OCI-LY7 (cell line): ENCODE measurements around the gene CLPTM1. TPM values are rescaled to one million over a fixed set of nuclear protein-coding genes. Genes with fewer than 3 reads are reported as not detected.
A peak's percentile ranks its signal among the peaks of the same experiment; 100 is the strongest.

Experiments used
- BruUV-seq: library from RNA; stranded (reverse); fragments of 400-500 nt; replicated peaks from 2 replicates; lab custom pipeline; 2021; lab: Mats Ljungman, UMichigan
- CTCF ChIA-PET: fragments of 300-600 bp; sonication (Branson Sonifier 250); formaldehyde crosslinking; loops from one replicate; lab custom pipeline; 2022; ENCODE audit warnings: antibody characterized with exemption; ENCODE audit not compliant: unreplicated experiment; lab: Charles Lee
- POLR2A ChIA-PET: fragments of 300-600 bp; sonication (Branson Sonifier 250); formaldehyde crosslinking; loops from one replicate; lab custom pipeline; 2022; ENCODE audit warnings: antibody characterized with exemption; lab: Charles Lee
- DNase-seq: peaks from one replicate; pipeline ENCODE4 v3.0.0-alpha.2; 2015; ENCODE audit warnings: low spot score
- H2AFZ ChIP-seq: fragments of 200-600 bp; sonication (generic), shearing (Covaris generic); 2 replicates; pipeline ENCODE4 v1.6.1; 2014; ENCODE audit warnings: mild to moderate bottlenecking, antibody characterized with exemption, low read length, moderate library complexity
- H3K27ac ChIP-seq: fragments of 200-600 bp; sonication (generic); 2 replicates; pipeline ENCODE4 v1.5.1; 2014; ENCODE audit warnings: mixed run types, low read depth, mild to moderate bottlenecking, moderate library complexity, low read length, inconsistent platforms; ENCODE audit not compliant: poor library complexity, severe bottlenecking
- H3K36me3 ChIP-seq: fragments of 200-600 bp; sonication (generic); 2 replicates; pipeline ENCODE4 v1.6.1; 2014; ENCODE audit warnings: mild to moderate bottlenecking, antibody characterized with exemption, low read length, moderate library complexity, mixed read lengths; ENCODE audit not compliant: insufficient read depth
- H3K4me1 ChIP-seq: fragments of 200-600 bp; sonication (generic); 2 replicates; pipeline ENCODE4 v1.5.1; 2014; ENCODE audit warnings: mild to moderate bottlenecking, low read length; ENCODE audit not compliant: insufficient read depth, poor library complexity, severe bottlenecking
- H3K4me2 ChIP-seq: fragments of 200-600 bp; sonication (generic); 2 replicates; pipeline ENCODE4 v1.6.1; 2014; ENCODE audit warnings: mild to moderate bottlenecking, low read length
- H3K4me3 ChIP-seq: fragments of 200-600 bp; sonication (generic); 2 replicates; pipeline ENCODE4 v1.5.1; 2014; ENCODE audit warnings: mild to moderate bottlenecking, low read depth, low read length; ENCODE audit not compliant: poor library complexity, severe bottlenecking
- H3K79me2 ChIP-seq: fragments of 200-600 bp; sonication (generic); 2 replicates; pipeline ENCODE4 v1.6.1; 2016; ENCODE audit warnings: low read depth, mild to moderate bottlenecking, low read length, moderate library complexity, mixed read lengths; ENCODE audit not compliant: insufficient read depth
- H3K9me2 ChIP-seq: fragments of 200-600 bp; sonication (generic); 2 replicates; pipeline ENCODE4 v1.6.1; 2016; ENCODE audit warnings: mild to moderate bottlenecking, low read length, mixed read lengths; ENCODE audit not compliant: insufficient read depth
- H3K9me3 ChIP-seq: fragments of 200-600 bp; sonication (generic); 2 replicates; pipeline ENCODE4 v1.6.1; 2014; ENCODE audit warnings: mild to moderate bottlenecking, mixed run types, low read length, mixed read lengths
- H4K20me1 ChIP-seq: fragments of 200-600 bp; sonication (generic); 2 replicates; pipeline ENCODE4 v1.6.1; 2014; ENCODE audit warnings: mild to moderate bottlenecking, antibody characterized with exemption, low read length, moderate library complexity, mixed read lengths; ENCODE audit not compliant: insufficient read depth
- EZH2phosphoT487 ChIP-seq: fragments of 200-600 bp; sonication (generic); IDR thresholded peaks from 2 replicates; pipeline ENCODE4 v1.6.1; 2018; ENCODE audit warnings: low read depth, borderline replicate concordance, mild to moderate bottlenecking, mixed run types, antibody characterized with exemption, low read length, moderate library complexity, mixed read lengths
- intact Hi-C: fragments of 100-400 bp; cut with micrococcal nuclease; formaldehyde crosslinking; loops from one replicate; pipeline ENCODE4 v1.10.0; 2022; ENCODE audit not compliant: unreplicated experiment
- total RNA-seq, 2 experiments: library from RNA; depleted of rRNA in 1 of 2; stranded (reverse); fragments of >200 nt in 1 of 2; shearing (Covaris generic) in 1 of 2; gene quantifications; 2 replicates each; pipeline ENCODE4 v1.2.3, GENCODE V29; 2014 to 2022

The CLPTM1 gene
- total RNA-seq, 2 experiments from 2014 or later, result 34.0 to 70.3 TPM

GRCh38 chr19:45041125-45041524 lies 85.9 kb downstream of the CLPTM1 start:
- peak overlapping the region; percentile 87 for H3K4me3 ChIP-seq
- POLR2A ChIA-PET, result interaction anchor here (1.0 kb wide), 1 partner anchor 34 kb away, joined by 5 read pairs; no protein-coding TSS in a partner anchor
- no peaks in the 10 kb centered on the region for H3K9me2 ChIP-seq
- peaks cover 65% of the 10 kb centered on the region for H3K79me2 ChIP-seq
- peak overlapping the region; percentile 8 for H3K27ac ChIP-seq
- DNase-seq, result no peak
- intact Hi-C loops, result no loop called here
- H2AFZ ChIP-seq, result no peak overlapping the region
- H3K4me1 ChIP-seq, result peaks cover 45% of the 10 kb centered on the region
- H4K20me1 ChIP-seq, result peaks cover 17% of the 10 kb centered on the region
- CTCF ChIA-PET, result interaction anchor here (1.1 kb wide), 1 partner anchor 10 kb away, joined by 3 read pairs; no protein-coding TSS in a partner anchor
- peak overlapping the region; percentile 85 for H3K4me2 ChIP-seq
- TF ChIP-seq EZH2phosphoT487, result no peak
- no TSS peak for BruUV-seq
- H3K36me3 ChIP-seq, result peaks cover 86% of the 10 kb centered on the region
- H3K9me3 ChIP-seq, result no peaks in the 10 kb centered on the region

Other genes starting within 250 kb of the CLPTM1 start
- gene BCL3, start 206.7 kb upstream of the CLPTM1 start, total RNA-seq (2014; rRNA removed; shearing (Covaris generic)), result 5.8 and 10.2 TPM in 2 replicates
- 18.6 and 22.9 TPM in 2 replicates for gene BCL3, start 206.7 kb upstream of the CLPTM1 start, total RNA-seq (2022)
- not detected in 2 replicates for gene CBLC, start 177.5 kb upstream of the CLPTM1 start, total RNA-seq (2014; rRNA removed; shearing (Covaris generic))
- gene CBLC, start 177.5 kb upstream of the CLPTM1 start, total RNA-seq (2022), result not detected in 2 replicates
- gene BCAM, start 146.3 kb upstream of the CLPTM1 start, total RNA-seq (2014; rRNA removed; shearing (Covaris generic)), result not detected in 2 replicates
- not detected in 2 replicates for gene BCAM, start 146.3 kb upstream of the CLPTM1 start, total RNA-seq (2022)
- gene NECTIN2, start 109.1 kb upstream of the CLPTM1 start, total RNA-seq (2014; rRNA removed; shearing (Covaris generic)), result not detected in 2 replicates
- not detected in 2 replicates for gene NECTIN2, start 109.1 kb upstream of the CLPTM1 start, total RNA-seq (2022)
- gene TOMM40, start 64.1 kb upstream of the CLPTM1 start, total RNA-seq (2014; rRNA removed; shearing (Covaris generic)), result 89.7 and 90.1 TPM in 2 replicates
- 58.9 and 80.9 TPM in 2 replicates for gene TOMM40, start 64.1 kb upstream of the CLPTM1 start, total RNA-seq (2022)
- gene APOE, start 49.6 kb upstream of the CLPTM1 start, total RNA-seq (2014; rRNA removed; shearing (Covaris generic)), result 2.1 and 3.3 TPM in 2 replicates
- gene APOE, start 49.6 kb upstream of the CLPTM1 start, total RNA-seq (2022), result 1.1 and 1.8 TPM in 2 replicates
- gene APOC1, start 40.8 kb upstream of the CLPTM1 start, total RNA-seq (2014; rRNA removed; shearing (Covaris generic)), result not detected in 2 replicates
- gene APOC1, start 40.8 kb upstream of the CLPTM1 start, total RNA-seq (2022), result 1.9 TPM in 1 of 2 replicates, not detected in the other
- gene APOC4, start 13.1 kb upstream of the CLPTM1 start, total RNA-seq (2014; rRNA removed; shearing (Covaris generic)), result not detected in 2 replicates
- not detected in 2 replicates for gene APOC4, start 13.1 kb upstream of the CLPTM1 start, total RNA-seq (2022)
- 0.35 TPM in 1 of 2 replicates, not detected in the other for gene APOC2, start 9.3 kb upstream of the CLPTM1 start, total RNA-seq (2014; rRNA removed; shearing (Covaris generic))
- not detected in 2 replicates for gene APOC2, start 9.3 kb upstream of the CLPTM1 start, total RNA-seq (2022)
- gene RELB, start 46.1 kb downstream of the CLPTM1 start, total RNA-seq (2014; rRNA removed; shearing (Covaris generic)), result 36.4 and 36.9 TPM in 2 replicates
- 51.1 and 61.7 TPM in 2 replicates for gene RELB, start 46.1 kb downstream of the CLPTM1 start, total RNA-seq (2022)
- gene CLASRP, start 83.7 kb downstream of the CLPTM1 start, total RNA-seq (2014; rRNA removed; shearing (Covaris generic)), result 142 and 152 TPM in 2 replicates
- 166 and 181 TPM in 2 replicates for gene CLASRP, start 83.7 kb downstream of the CLPTM1 start, total RNA-seq (2022)
- 10.6 and 13.5 TPM in 2 replicates for gene ZNF296, start 121.1 kb downstream of the CLPTM1 start, total RNA-seq (2014; rRNA removed; shearing (Covaris generic))
- gene ZNF296, start 121.1 kb downstream of the CLPTM1 start, total RNA-seq (2022), result 31.4 and 31.6 TPM in 2 replicates
- 45.2 and 60.0 TPM in 2 replicates for gene GEMIN7, start 123.9 kb downstream of the CLPTM1 start, total RNA-seq (2014; rRNA removed; shearing (Covaris generic))
- 38.8 and 46.3 TPM in 2 replicates for gene GEMIN7, start 123.9 kb downstream of the CLPTM1 start, total RNA-seq (2022)
- 35.5 and 48.6 TPM in 2 replicates for gene PPP1R37, start 137.8 kb downstream of the CLPTM1 start, total RNA-seq (2014; rRNA removed; shearing (Covaris generic))
- gene PPP1R37, start 137.8 kb downstream of the CLPTM1 start, total RNA-seq (2022), result 24.7 and 27.7 TPM in 2 replicates
- gene NKPD1, start 205.6 kb downstream of the CLPTM1 start, total RNA-seq (2014; rRNA removed; shearing (Covaris generic)), result 0.50 and 1.0 TPM in 2 replicates
- gene NKPD1, start 205.6 kb downstream of the CLPTM1 start, total RNA-seq (2022), result 1.00 and 1.0 TPM in 2 replicates
- gene TRAPPC6A, start 222.9 kb downstream of the CLPTM1 start, total RNA-seq (2014; rRNA removed; shearing (Covaris generic)), result 50.5 and 55.6 TPM in 2 replicates
- gene TRAPPC6A, start 222.9 kb downstream of the CLPTM1 start, total RNA-seq (2022), result 70.9 and 81.9 TPM in 2 replicates
- 8.1 and 9.7 TPM in 2 replicates for gene BLOC1S3, start 223.4 kb downstream of the CLPTM1 start, total RNA-seq (2014; rRNA removed; shearing (Covaris generic))
- 13.8 and 15.4 TPM in 2 replicates for gene BLOC1S3, start 223.4 kb downstream of the CLPTM1 start, total RNA-seq (2022)